Esophagus muscularis mucosa (tissue), 2 donors: ENCODE measurements around the gene TEAD1.

Experiments
- EP300 ChIP-seq: sonication (generic); formaldehyde crosslinking; IDR thresholded peaks from one replicate; pipeline ENCODE4 v1.6.1; 2017; ENCODE audit warnings: antibody characterized with exemption
- POLR2A ChIP-seq: fragments of 450-650 bp; IDR thresholded peaks from one replicate; pipeline ENCODE4 v1.6.1; 2017; ENCODE audit warnings: antibody characterized with exemption, moderate library complexity, mild to moderate bottlenecking, low read depth

DNA sequence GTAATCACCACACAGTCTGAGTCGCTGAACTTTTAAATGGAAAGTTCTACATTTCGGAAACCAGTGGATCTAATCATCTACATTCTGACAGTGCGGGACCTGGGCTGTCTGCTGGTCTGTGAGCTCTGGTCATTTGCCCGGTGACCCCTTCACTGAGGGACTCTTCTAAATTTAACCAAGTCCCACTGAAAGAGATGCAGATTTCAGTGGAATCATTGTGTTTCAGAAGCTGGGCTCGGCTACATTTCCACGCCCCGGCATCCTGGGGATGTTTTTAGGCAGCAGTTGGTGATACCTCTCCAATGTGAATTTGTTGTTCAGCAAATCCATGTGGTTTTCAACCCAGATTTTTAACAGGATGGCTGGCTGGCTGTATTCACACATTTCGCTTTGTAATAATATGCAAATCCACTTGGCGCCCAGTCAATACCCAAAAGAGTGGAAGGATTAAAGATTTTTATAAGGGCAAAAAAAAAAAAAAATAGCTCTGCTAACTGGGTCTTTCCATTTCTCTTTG lies 189.4 kb downstream of the TEAD1 start:
- TF ChIP-seq EP300 (no peak), POLR2A (no peak)
